GM08714 (cell line): Measurements from ENCODE around the gene MCRIP1.

Experiments used
- H3K4me3 ChIP-seq: fragments of 200-500 bp; sonication (Bioruptor generic); 2 replicates; pipeline ENCODE4 v1.5.1; 2014; ENCODE audit warnings: mild to moderate bottlenecking, low read length, inconsistent platforms
- ZNF274 ChIP-seq: IDR thresholded peaks from 2 replicates; pipeline ENCODE4 v1.6.1; 2012; ENCODE audit warnings: mild to moderate bottlenecking, low read depth, low read length

The MCRIP1 gene

DNA sequence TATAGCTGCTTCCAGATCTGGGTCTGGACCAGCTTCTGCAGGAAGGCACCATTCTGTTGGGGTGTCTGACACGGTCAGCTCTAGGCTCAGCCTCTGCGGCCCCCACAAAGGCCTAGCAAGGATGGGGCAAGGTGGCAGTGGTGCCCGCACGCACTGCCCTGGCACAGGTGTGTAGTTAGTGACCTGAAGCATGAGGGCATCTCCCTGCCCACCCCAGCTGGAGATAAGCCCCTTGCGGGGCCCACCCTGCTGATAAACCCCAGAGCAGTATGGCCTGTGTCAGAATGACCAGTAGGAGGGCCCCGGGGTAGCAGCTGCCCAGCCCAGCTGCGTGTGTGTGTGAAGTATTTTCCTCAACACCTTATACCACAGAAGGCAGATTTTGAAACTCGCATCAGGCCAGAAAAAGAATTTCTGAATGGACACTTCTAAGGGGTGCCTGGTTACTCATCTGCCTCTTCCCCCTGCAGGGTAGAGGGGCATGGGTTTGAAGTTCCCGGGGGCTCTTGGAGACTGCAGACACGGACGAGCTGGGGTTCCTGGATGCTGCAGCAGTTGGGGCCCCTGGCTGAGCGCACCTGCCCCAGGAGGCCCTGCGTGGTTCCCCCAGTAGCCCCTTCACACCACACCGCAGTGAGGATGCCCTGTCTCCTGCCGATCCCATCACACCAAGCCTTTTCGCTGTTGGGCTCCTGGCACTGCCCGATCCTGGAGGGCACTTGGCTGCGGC, 33.5 kb upstream of the MCRIP1 start:
- TF ChIP-seq ZNF274, result no peak
- no peak overlapping the region for H3K4me3 ChIP-seq

DNA sequence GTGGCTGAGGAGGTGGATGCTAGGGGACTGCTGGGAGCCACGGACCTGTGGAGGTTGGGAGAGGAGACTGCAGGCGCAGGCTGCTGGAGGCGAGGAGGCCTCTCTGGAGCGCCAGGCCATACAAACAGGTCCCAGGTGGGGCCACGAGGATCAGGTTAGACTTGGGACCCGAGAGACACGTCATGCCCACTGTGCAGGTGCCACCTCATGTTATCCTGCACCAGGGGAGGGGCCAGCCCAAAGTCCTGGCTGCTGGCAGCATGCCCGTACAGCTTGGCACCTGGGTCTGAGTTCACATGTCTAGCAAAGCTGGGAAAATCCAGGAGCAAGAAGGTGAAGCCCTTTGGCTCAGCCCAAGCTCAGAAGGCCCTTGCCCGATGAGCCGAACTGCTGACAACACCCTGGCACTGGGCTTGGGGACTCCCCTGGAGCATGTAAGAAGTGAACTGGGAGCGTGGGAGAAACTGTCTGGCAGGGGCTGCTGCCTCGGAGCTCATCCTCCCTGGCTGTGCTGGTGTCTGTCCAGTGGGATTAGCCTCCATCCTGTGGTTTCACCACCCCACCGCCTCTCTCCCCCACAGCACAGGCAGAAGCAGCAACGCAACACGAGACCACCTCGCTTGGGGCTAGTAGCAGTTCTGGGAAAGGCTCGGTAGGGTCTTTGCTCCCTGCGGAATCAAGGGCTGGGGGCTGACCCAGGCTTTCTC, 32.8 kb upstream of the MCRIP1 start:
- H3K4me3 ChIP-seq, result no peak overlapping the region
- no peak for TF ChIP-seq ZNF274

DNA sequence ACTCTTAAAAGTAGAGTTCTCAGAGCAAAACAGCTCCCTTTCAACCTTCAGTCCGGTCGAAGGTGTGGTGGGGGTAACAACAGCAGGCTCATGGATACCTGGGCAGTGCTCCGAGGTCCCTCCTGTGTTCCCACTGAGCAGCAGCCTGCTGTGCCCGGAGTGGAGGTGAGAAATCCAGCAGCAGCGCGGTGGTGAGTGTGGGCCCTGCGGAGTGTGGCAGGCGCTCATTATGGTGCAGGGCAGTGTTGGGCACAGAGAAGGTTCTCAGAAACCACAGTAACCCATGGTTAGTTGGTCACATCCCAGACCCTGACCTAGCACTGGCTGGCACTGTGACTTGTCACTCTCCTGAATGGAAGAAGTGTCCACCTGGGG, 32.3 kb upstream of the MCRIP1 start:
- no peak for TF ChIP-seq ZNF274
- H3K4me3 ChIP-seq, result no peak overlapping the region

DNA sequence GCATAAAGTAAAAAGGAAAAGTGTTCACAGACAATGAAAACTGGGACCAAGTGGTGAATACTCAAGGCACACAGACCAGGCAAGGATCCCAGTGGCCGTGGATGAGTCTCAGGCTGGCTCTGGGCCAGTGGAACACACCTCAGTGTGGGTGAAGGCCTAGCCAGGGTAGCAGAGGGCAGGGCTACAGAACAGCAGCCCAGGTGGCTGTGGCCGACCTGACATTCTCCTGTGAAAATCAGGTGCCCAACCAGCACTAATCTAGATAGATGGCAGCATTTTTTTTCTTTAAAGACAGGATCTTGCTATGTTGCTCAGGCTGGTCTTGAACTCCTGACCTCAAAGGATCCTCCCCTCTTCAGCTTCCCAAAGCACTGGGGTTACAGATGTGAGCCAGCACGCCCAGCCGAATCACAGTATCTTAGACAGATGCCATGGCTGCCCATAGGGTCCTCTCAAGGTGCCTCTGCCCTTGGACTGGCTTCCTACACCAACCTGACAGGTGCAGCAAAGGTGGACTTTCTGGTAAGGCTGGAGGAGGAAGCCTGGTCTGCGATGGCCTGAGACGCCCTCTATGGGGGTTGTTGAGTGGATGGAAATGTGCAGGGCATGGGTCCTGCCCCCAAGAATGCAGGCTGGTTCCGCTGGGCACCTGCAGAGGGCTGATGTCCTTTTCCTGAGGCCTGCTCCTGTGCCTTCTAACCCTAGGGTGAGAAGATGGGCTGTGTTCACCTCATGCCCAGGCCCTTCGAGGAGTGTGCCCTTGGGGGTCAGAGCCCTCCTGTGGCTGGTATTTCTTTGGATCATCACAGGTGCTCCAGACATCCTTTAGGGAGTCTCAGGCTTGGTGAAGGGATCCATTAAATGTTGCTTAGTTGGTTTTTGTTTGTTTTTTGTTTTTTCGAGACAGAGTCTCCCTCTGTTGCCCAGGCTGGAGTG, 31.0 kb upstream of the MCRIP1 start:
- no peak for TF ChIP-seq ZNF274
- no peak overlapping the region for H3K4me3 ChIP-seq

DNA sequence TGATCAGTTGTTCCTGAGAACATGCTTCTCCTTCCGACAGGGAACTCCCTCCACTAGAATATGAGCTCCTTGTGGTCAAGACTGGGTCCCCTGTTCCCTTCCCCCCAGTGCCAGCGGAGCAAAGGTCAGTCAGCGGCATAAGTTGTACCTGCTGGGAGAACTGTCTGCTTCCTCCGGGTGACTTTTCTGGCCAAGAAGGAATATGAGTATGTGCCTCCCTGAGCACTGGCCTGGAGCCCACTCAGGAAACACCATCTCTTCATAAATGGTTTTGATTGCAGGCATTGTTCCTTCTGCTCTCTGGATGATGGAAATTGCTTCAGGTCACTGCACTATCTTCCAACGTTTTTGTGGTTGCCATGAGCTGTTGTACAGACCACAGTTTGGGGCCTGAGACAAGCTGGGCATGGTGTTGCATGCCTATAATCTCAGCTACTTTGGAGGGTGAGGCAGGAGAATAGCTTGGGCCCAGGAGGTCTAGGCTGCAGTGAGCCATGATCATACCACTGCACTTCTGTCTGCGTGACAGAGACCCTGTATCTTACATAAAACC, 30.1 kb upstream of the MCRIP1 start:
- no peak for TF ChIP-seq ZNF274
- no peak overlapping the region for H3K4me3 ChIP-seq

DNA sequence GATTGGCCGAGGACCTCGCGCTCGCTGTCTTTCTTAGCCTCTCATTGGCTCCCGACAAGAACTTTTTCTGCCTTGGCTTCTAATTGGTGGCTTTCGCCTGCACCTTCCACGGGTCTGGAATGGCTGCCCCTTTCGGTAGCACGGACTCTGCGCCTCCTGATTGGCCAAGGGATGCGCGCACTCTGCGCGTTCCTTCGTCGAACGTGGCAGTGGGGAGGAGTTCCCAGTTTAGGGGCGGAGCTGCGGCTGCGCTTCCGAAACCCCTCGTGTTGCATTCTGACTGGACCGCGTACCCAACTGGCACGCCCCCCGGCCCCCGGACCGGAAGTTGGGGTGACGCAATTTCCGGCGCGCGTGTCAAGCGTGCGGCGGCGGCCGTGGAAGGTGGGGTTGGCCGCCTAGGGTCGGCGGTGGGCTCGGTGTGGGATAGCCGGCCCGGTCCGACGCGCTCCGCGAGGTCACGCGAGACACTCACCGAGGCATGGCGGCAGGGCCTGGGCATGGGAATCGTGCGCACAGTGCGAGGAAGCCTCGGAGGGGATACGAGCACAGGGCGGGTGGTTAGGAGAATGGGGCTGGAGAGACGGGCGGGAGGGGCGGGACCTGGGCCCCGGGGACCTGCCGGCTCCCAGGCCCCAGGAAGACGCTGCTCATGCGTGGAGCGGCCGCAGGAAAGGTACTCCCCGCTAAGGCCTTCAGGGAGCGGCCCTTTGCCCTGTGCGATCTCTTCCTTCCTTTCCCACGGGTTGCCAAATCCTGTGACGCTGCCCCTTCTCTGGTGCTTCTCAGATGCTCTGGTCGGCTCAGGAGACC, 27.9 kb upstream of the MCRIP1 start:
- H3K4me3 ChIP-seq, result peak overlapping the region; percentile 74
- no peak for TF ChIP-seq ZNF274

DNA sequence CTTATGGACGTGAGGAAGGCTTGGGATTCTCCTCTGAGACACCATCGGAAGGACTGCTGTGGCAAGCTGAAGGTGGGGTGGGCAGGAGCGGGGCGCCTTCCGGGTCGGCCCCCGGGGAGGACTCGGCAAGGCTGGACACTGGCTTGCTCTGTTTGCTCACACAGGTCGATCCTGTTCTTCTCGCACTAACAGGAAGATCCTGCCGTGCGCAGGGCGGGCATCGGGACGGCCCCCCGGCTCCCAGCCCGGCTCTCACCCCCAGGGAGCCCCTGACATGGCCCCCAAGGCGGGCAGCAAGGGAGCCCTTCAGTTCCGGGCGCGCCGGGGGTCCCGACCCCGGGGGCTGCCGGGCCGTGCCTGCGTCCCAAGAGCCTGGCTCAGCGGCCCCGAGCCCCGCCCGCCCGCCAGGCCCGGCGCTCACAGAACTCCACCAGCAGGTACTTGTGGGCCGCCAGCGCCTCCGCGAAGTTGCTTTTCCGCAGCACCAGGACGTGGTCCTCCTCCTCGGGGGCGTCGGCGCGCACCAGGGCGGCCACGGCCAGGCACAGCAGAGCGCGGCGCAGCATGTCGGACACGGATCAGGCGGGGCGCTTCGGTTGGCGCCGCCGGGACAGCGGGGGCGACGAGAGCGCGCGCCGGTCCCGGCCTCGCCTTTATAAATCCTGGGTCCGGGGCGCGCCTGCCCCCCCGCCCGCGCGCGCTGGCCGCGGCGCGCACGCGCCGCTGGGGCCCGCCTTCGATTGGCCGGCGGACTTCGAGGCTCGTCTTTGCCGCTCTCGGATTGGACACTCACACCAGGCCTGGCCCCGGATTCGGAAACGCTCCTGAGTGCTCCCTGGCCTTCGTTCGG, 27.0 kb upstream of the MCRIP1 start, which contains the start of gene P4HB:
Gene P4HB (minus strand): TSS at position 630 of the 850 bp plus-strand sequence. CDS start 64 bp downstream, at position 566.
- TF ChIP-seq ZNF274, result no peak
- H3K4me3 ChIP-seq, result peak within 1 kb of the TSS; percentile 81

DNA sequence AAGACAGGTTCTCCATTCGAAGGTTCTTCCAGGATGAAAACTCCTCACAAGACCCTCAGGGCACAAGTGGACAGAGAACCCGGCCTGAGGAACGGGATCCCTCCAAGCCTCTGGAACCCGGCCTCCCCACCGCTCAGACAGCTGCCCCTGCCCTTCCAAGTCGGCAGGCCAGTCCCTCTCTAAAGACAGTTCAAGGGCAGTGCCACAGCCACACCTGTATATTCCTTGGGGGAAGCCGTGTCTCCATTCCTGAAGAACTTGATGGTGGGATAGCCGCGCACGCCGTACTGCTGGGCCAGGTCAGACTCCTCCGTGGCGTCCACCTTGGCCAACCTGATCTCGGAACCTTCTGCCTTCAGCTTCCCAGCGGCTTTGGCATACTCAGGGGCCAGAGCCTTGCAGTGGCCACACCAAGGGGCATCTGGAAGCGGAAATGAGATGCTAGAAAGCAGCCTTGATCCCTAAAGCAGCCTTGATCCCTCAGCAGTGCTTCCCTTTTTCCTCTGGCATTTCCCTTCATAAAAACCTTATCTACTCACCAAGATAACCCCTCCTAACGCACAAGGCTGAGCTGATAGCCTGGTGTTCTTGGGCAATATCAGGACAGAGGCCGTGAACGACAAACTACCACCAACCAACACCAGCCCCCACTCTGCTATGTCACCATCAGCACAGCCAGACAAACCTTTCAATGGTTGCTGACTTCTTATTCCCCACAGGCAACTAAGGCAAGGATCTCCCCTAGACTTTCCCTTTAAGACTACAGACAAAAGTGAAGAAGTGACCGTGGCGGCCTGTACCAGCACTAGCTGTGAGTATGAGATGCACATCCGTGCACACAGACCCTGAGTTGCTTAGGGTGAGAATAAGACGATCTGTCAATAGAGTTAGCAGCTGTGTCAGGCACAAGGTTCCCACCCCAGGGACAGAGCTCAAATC, 26.1 kb upstream of the MCRIP1 start:
- H3K4me3 ChIP-seq, result peak overlapping the region; percentile 81
- no peak for TF ChIP-seq ZNF274

DNA sequence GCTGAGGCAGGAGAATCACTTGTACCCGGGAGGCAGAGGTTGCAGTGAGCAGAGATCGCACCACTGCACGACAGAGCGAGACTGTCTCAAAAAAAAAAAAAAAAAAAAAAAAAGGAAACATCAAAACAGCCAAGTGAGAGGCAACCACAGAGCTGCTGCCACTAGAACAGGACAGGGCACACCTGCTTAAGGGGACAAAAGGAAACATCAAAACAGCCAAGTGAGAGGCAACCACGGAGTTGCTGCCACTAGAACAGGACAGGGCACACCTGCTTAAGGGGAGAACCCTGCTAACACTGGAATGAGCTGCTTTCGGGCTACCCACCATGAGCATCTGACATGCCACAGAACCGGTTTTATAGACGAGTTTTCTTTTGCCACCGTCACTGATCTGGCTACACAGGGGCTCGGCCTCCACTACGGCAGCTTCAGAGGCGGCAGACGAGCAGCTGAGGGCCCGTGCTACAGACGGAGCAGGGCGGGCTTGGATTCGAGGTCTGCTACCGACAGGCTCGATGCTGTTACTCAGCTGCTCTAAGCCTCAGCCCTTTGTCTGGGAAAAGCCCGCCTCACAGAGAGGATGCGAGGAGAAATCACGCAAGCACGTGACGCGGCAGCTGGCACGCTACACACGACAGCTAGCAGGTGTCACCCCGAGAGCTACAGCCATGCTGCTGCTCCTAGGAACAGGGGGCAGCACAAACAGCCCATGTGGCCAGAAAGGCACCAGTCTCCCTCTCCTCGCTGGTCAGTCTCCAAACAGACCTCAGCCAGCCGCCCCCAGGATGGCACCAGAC, 25.3 kb upstream of the MCRIP1 start:
- TF ChIP-seq ZNF274, result no peak
- peak overlapping the region; percentile 81; the same call in 1 of the 2 replicates for H3K4me3 ChIP-seq

DNA sequence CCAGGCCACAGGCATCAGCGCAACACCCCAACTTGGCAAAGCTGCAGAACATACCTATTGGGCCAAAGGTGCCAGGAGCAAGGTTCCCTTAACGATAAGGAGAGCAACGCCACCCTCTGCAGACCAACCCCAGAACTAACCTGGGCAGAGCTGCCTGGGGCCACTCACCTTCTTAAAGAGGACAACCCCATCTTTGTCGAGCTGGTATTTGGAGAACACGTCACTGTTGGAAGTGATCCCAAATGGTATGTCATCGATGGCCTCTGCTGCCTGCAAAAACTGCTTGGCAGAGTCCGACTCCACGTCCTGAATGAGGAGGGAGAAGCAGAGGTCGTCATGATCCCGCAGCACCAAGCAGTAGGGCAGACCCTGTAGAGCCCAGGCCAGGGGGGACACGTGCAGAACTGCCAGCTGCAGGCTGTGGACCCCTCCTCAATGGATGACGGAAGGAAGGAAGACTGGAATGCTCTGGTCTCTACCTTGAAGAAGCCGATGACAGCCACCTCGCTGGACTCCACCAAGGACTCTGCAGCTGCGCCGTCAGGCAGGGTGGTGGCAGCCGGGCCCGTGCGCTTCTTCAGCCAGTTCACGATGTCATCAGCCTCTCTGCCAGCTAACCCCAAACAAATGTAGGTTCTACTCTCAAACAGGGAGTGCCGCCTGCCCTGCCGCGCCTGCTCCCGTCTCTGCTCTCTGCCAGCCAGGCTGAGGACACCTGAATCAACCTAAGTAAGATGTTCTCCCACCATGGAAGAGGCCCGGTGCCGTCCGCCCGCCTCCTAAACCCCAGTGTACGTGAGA, 22.1 kb upstream of the MCRIP1 start:
- no peak for TF ChIP-seq ZNF274
- H3K4me3 ChIP-seq, result no peak overlapping the region

DNA sequence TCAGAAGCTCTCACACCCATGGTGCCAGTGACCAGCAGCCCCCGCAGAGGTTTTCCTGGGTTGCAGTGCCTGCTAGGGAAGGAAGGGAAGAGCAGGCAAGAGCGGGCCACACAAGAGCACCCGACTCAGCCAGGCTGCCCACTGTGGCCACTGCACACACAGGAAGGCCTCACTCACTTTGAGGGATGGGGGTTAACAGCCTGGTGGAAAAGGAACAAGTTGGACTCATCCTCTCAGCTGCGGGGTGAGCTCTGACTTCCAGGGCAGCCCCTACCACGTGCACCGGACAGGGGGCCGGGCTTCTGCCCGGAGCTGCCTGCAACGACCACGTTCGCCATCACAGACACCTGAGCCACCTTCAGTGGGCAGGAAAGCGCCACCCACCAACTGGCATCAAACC, 19.1 kb upstream of the MCRIP1 start:
- no peak overlapping the region for H3K4me3 ChIP-seq
- TF ChIP-seq ZNF274, result no peak
